Mucosa of descending colon (tissue), 3 donors: ENCODE measurements around the gene TRIM17. TPM values are rescaled to one million over a fixed set of nuclear protein-coding genes. Genes with fewer than 3 reads are reported as not detected.
A peak's percentile ranks its signal among the peaks of the same experiment; 100 is the strongest.

Experiments used
- ATAC-seq: fragments of 200-7000 bp; cut with Tn5 transposase; one replicate; pipeline ENCODE4 v1.9.1; 2020; ENCODE audit warnings: mild to moderate bottlenecking, moderate library complexity
- DNase-seq, 3 donors: peaks; one replicate each; pipeline ENCODE4 v3.0.0-alpha.2; 2020
- H3K36me3 ChIP-seq: fragments of 200-600 bp; one replicate; pipeline ENCODE4 v1.8.0; 2021; ENCODE audit warnings: low read depth, mild to moderate bottlenecking
- H3K4me1 ChIP-seq: fragments of 200-600 bp; one replicate; pipeline ENCODE4 v1.8.0; 2021; ENCODE audit warnings: low read depth, mild to moderate bottlenecking
- H3K4me3 ChIP-seq: fragments of 200-600 bp; one replicate; pipeline ENCODE4 v1.8.0; 2021; ENCODE audit warnings: mild to moderate bottlenecking
- H3K9me3 ChIP-seq: fragments of 200-600 bp; one replicate; pipeline ENCODE4 v1.8.0; 2021; ENCODE audit warnings: mild to moderate bottlenecking
- CTCF ChIP-seq: fragments of 200-600 bp; IDR thresholded peaks from one replicate; pipeline ENCODE4 v1.8.0; 2022; ENCODE audit warnings: antibody characterized with exemption, mild to moderate bottlenecking
- intact Hi-C, 2 donors: fragments of 100-400 bp; cut with DNase I in 1 of 2; cut with micrococcal nuclease in 1 of 2; formaldehyde crosslinking; loops; one replicate each; pipeline versions ENCODE4 v1.11.0 to v1.11.1; 2022; cut with DNase I, micrococcal nuclease
- total RNA-seq, 3 donors: library from RNA; stranded (reverse); fragmentation: NEBNext Ultra II Directional in 2 of 3; extraction: Animal tissue kit (Norgen Biotek cat#: 25700) in 2 of 3; gene quantifications; one replicate each; pipeline versions ENCODE4 v1.2.1 to v1.2.4, GENCODE V29; 2021 to 2023
- donor health status: DM: no; HTN: no; CAD: no; lungs with moderate emphysema.
- donor health status: DM: no; HTN: no; CAD: no.
- donor health status: DM: no; HTN: yes; CAD: no.

Gene TRIM17
- total RNA-seq, 3 donors from 2014 or later: 0.39 to 0.76 TPM; not detected in 1

- no peak for TF ChIP-seq CTCF
- Histone ChIP-seq H3K9me3 (no peaks in the 10 kb centered on the region), H3K4me1 (peaks cover 23% of the 10 kb centered on the region), H3K4me3 (no peak overlapping the region), H3K36me3 (no peaks in the 10 kb centered on the region)
- intact Hi-C loops: no loop called here
- DNase-seq: peak in 1 of 3 donors; percentile 34
- ATAC-seq: no peak
Observed at GRCh38 chr1:228400692-228401454, 15.8 kb downstream of the TRIM17 start.

- ATAC-seq (no peak), DNase-seq (peak in 1 of 3 donors; percentile 30)
- H3K4me3 ChIP-seq: no peak overlapping the region
- no peaks in the 10 kb centered on the region for H3K36me3 ChIP-seq
- H3K9me3 ChIP-seq: no peaks in the 10 kb centered on the region
- H3K4me1 ChIP-seq: peaks cover 19% of the 10 kb centered on the region
- intact Hi-C loops: no loop called here
- TF ChIP-seq CTCF: no peak
Observed at GRCh38 chr1:228400237-228400651, 16.4 kb downstream of the TRIM17 start.

GRCh38 chr1:228399531-228400236, 17.0 kb downstream of the TRIM17 start:
- ATAC-seq (no peak), DNase-seq (peak in 1 of 3 donors; percentile 35)
- no peak for TF ChIP-seq CTCF
- H3K36me3 ChIP-seq: no peaks in the 10 kb centered on the region
- peaks cover 14% of the 10 kb centered on the region for H3K4me1 ChIP-seq
- H3K4me3 ChIP-seq: no peak overlapping the region
- H3K9me3 ChIP-seq: no peaks in the 10 kb centered on the region
- intact Hi-C loops: no loop called here

GRCh38 chr1:228398741-228399461, 17.8 kb downstream of the TRIM17 start:
- no peaks in the 10 kb centered on the region for H3K9me3 ChIP-seq
- H3K4me1 ChIP-seq: peaks cover 7% of the 10 kb centered on the region
- DNase-seq (peak in 1 of 3 donors; percentile 44), ATAC-seq (no peak)
- intact Hi-C loops: no loop called here
- TF ChIP-seq CTCF: no peak
- no peak overlapping the region for H3K4me3 ChIP-seq
- no peaks in the 10 kb centered on the region for H3K36me3 ChIP-seq

- Histone ChIP-seq H3K4me3 (no peak overlapping the region), H3K4me1 (peaks cover 4% of the 10 kb centered on the region), H3K9me3 (no peaks in the 10 kb centered on the region), H3K36me3 (no peaks in the 10 kb centered on the region)
- TF ChIP-seq CTCF: no peak
- DNase-seq (peak in 1 of 3 donors; percentile 7), ATAC-seq (no peak)
- intact Hi-C loops: no loop called here
Observed at GRCh38 chr1:228397966-228398365, 18.7 kb downstream of the TRIM17 start.
